OCI-M1 (cell line): ENCODE results near the gene AKAP8.
"Not testable (repeated sequence)": the region's sequence is repeated elsewhere in the genome, so short reads cannot be mapped to it uniquely, and the experiment has no call there.

ENCODE experiments used
- DNase-seq: peaks from one replicate; lab custom pipeline; 2025; lab: John Stamatoyannopoulos, UW

AKAP8 gene

DNA sequence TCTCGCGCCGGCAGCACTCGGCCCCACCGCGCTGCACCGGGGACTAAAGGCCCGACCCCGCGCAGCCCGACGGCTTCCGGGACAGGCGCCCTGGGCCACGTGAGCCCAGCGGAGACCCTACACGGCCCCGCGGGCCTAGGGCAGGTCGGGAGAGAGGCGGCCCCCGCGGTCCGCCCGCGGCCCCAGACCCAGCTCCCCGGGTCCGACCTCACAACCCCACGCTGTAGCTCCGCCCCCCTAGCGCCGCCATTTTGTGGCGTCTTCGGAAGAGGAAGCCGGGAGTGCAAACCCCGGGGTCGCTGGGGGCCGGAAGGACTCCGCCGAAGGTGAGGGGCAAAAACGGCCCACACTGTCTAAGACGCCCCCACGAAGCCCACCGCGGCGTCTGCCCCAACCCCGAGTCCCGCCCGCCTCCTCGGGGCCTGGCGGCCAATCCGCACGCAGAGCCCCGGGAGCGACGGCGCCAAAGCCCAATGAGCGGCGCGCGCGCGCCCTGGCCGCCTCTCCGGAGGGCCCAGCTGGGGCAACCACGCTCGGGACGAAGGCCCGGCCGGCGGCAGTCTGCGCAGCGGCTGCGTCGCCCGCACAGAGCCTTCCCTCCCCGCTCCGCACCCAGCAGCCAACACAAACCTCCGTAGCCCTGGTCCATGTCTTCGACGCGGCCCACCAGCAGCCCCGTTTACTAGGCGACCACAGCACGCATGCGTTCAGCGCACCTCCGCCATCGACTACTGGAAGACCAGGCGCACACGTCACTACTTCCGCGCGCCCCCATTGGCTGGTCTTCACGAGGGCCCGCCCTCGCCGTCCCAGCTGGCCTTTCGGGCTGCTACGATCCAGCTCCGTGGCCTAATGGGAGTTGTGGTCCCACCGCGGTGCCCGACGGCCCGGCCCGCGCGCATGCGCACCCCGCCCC lies at the start of gene AKAP8:
Gene AKAP8, minus strand, starts transcription at position 705 of the 916 bp plus-strand sequence. Its CDS starts 56 bp downstream, at position 649.
- DNase-seq = peak; percentile 100

DNA sequence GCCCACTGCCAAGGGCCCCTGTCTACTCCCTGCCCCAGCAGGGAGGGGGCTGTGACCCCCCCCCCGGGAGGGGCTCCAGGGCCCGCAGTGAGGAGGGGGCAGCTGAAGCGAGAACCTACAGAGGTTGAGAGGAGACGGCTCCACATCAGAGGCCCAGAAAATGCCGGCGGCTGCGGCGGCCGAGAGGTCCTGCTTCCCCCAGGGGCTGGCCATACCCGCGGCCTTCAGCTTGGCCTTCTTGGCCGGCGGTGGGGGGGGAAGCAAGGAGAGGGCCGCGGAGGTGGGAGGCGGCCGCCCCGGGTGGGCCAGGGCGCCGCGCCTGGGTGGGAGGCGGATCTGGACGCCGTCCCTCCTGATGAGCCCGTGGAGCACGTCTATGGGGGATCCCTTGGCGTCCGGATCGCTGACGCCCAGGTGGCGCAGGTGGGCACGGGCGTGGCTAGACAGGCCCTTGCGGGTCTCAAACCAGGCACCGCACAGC lies 48.4 kb upstream of the AKAP8 start:
- DNase-seq = no peak

DNA sequence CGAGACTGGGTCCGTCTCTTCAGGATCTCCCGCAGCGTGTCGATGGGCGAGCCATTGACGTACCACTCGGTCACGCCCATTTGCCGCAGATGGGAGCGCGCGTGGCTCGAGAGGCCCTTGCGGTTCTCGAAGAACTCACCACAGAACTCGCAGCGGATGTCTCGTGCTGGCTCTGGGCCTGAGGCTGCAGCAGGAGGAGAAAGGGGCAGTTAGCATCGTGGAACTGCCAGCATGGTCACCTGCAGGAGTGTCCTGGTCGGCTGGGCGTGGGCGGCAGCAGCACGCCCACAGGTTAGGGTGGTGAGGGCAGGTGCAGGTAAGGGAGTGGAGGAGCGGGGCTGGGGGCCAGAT lies 47.7 kb upstream of the AKAP8 start:
- DNase-seq = no peak

DNA sequence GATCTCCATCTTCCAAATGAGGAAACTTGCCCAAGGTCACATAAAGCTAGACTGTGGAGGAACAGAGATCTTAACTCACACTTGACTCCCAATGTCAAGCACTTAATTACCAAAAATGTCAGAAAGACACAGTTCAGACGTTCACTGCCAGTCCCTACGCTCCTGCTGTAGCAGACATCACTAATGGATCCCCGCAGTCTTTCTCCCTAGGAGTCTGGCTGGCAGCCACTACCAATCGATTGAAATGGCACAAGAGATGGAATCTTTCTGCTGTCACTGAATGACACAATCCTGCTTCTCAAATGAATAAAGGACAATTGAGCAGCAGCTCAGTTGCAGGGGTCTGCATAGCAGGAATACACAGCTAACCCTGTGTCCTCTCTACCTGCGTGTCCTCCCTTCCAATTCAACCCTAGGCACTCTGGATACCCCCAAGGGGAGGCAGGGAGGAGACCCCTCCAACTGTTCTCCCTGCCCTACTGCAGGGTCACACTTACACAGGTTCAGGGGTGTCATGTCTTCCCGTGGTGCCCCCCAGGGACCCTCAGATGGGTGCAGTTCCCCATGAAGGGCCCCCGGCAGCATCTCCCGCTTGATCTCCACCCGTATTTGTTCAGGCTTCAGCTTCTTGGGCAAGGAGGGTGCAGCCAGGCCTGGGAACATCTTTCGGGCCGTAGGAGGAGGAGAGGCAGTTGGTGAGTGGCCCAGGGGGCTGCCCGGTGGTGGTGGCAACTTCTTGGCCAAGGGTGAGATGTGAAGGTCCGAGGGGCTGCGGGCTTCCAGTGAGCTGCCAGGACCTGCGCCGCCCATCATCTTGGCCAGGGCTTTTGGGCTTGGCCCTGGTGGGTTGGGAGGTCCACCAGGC lies 47.1 kb upstream of the AKAP8 start:
- DNase-seq = no peak

DNA sequence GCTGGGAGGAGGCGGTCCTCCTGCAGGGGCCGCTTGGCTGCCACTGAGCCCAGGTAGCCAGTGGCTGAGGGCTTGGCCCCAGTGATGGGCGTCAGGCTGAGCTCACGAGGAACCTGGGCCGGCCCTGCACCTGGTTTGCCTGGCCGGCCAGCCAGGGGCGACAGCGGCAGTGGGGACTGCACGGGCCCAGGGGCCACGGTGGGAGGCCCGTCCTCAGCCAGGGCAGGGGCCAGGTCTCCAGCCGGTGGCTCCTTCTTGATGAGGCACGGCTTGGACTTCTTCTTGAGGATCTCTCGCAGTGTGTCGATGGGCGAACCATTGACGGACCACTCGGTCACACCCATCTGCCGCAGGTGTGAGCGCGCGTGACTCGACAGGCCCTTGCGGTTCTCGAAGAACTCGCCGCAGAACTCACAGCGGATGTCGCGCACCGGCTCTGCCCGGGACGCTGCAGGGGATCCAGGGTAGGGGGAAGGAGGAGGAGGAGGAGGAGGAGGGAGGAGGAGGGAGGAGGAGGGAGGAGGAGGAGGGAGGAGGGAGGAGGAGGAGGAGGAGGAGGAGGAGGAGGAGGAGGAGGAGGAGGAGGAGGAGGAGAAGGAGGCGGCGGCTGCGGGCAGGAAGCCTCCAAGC lies 45.8 kb upstream of the AKAP8 start:
- no peak for DNase-seq

DNA sequence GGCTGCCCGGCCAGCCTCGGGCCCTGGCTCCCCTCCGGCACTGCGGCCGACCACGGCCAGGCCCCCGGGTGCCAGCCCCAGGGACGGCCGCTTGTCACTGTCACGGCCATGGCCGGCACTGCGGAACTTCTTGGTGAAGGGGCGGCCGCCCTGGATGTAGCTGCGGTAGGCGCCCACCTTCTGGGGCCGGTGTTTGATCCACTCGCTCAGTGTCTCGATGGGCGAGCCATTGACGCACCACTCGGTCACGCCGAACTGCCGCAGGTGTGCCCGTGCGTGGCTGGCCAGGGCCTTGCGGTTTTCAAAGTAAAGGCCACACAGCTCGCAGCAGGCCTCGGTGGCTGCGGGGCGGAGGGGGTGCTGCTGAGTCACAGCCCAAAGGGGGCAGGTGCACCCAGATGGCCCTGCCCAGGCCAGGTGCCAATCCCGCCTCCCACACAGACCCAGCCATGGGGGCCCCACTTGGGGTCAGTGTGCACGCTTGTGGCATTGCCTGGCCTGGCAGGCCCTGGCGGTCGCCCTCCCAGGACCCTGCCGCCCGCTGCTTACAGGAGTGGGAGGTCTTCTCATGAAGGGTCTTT lies 45.2 kb upstream of the AKAP8 start:
- DNase-seq = no peak

DNA sequence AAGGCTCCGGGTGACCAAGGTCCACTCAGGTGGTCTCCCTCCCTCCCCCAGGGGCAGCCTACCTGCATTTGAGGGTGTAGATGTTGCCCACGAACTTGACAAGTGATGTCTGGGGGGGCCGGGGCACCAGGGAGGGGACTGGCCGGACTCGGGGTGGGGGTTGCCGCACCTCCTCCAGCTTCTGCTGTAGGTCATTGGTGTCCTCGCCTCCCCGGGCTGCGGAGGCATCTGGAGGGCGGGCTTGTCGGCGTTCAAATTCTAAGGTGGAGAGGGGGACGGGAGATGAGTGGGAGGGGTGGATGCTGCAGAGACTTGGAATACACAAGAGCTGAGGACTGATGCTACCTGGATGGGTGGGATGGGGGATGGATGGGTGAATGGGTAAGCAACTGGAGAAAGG lies 44.5 kb upstream of the AKAP8 start:
- DNase-seq = no peak

DNA sequence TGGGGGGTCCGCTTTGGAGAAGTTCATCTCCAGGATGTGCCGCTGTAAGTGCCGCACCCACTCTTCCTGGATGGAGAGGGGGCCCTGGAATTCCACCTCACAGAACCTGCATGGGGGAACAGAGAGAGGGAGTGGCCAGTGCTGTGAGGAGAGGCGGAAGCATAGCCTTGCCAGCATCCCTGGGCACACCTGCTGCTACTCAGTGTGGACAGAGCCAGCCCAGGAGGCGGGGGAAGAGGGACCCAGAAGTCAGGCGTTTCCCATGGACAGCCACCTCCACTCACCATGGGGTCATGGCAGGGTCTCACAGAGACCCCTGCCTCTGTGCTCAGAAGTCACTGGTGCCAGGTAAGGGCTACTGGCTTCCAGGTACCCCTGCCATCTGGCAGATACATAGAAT lies 43.5 kb upstream of the AKAP8 start:
- DNase-seq = no peak

DNA sequence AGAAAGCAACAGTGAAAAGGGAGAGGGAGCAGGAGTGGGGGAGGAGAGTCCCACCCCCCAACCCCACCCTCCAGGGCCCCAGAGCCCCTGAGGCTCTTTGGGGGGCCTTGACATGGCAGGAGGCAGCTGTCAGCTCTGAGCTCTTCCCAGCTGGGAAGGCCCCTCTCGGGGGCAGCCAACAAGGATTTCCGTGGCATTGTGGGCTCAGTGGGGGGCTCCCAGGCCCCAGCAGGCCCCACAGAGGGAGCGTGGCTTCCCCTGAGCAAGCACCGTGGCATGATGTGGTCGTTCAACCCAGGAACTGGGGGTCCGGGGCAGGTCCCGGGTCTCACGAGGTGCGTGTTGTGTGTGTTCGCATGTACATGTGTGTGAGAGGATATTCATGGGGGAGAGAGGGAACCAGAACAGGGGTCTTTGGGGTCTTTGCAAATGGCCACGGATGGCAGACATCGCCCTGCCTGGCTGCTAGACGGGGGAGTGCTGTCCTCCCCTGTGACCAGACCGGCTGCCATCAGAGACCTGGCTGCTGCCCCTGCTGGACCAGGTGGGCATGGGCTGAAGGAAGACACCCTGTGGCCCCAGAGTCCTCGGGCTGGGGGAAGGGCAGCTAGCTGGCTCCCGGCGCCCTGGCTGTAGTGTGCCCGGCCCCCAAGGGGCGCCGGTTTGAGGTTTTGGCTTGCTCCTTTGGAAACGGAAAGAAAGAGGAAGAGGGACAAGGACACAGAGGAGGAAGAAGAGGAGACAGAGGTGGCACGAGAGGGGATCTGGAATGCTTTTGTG lies 42.9 kb upstream of the AKAP8 start:
- DNase-seq = no peak

DNA sequence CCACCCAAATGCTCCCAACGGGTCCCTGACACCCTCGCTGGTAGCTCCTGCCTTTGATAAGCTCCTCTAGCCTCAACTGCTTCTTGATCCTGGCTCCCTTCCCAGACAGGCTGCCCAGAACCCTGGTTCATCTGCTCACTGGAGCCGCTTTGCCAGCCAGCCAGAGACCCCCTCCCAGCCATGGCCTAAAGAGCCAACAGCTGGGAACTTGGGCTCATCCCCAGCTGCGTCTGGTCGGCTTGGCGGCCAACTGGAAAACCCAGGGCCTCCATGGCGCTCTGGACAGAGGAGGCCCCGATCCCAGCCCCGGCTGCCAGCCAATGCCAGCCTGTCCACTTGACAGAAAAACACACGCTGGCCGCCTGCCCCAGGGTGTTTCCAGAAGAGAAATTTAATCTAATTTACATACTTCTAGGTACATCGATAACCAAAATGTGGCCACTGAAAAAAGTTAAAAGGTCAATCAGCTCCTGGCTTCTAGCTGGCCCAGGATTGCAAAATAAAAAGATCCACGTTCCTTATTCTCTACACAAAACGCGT lies 42.2 kb upstream of the AKAP8 start:
- no peak for DNase-seq

DNA sequence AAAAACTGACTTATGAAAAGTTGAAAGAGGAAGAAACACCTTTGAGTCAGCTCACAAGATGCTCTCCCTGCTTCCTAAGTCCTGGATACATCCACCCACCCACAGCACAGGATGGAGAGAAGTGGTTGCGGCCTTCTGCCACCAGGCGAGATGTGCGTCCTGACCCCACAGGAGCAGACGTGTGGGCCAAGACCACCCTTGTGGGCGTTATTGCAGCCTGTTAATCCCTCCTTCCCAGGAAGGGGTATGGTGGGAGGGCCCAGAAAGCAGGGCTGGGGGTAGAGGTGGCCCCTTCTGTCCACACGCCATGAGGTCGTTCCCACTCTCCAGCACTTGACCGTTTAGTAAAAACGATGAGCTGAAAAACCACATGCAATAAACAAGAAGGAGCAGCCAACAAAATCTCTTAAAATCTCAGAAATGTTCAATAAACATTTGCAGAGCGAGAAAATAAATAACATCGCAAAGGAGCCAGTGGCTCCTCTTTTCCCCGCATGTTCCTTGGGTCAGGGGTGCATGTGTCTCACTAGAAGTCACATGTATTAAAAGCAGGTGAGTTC lies 41.6 kb upstream of the AKAP8 start:
- no peak for DNase-seq

DNA sequence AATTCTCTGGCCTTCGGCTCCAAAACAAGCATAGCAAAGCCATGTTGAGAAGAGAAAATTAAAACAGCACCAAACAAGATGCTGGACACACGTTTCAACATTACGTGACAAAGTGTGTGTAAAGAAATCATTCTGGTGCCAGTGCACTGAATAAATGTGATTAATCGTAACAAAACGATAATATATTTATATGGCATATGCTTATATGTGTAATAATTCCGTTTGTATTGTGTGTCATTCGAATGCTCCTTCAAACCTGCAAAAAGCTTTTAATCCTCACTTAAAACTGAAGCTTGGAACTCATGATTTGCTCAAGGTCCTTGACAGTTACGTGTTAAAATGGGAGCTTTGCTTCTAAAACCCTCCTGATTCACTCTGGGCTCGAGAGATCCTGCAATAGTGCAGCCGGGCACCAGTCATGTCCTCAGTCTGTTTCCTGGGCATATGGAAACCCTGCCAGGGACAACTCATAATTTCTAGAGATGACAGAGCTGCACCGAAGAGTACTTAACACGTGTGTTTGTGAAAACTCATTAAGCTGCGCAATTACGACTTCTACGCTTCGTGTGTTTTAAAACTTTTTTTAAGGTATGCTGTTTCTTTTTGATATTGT lies 39.9 kb upstream of the AKAP8 start:
- DNase-seq = no peak

DNA sequence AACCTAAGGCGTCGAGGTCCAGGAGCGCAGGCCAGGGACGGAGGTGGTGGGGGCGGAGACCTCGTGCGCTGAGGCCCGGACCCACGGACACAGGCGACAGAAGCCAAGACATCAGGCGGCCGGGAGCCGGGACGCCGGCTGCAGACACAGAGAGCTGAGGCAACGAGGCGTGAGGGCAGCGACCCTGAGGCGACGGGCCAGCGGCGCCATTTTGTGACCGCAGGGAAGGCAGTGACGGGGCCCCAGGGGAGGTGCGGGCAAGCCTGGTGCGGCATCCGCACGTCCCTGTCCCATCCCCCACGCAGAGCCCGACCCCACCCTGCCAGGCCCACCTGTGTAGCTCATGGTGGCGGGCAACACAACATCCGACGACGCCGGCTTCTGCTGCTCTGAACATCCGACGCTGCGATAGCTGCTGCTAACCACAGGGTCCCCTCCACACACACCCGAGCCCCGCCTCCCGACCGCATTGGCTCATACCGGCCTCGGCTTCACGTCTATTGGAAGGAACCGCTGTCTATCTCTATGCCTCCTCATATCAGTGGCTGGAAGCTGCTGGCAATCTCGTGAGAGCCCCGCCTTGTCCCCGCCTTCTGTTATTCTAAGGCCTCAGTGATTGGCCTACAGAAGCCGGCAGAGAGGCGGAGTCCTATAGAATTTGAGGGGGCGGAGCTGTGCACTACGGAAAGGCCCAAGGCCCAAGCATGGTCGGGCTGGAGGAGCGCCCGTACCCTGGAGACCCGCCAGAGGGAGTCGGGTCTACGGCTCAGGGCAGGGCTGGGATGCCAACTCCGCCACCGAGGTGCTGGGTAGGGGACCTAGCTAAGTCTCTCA lies 39.2 kb upstream of the AKAP8 start, which contains the start of gene AKAP8L:
Gene AKAP8L, minus strand, starts transcription at position 410 of the 834 bp plus-strand sequence. Its CDS starts 65 bp downstream, at position 345.
- peak; percentile 100 for DNase-seq

DNA sequence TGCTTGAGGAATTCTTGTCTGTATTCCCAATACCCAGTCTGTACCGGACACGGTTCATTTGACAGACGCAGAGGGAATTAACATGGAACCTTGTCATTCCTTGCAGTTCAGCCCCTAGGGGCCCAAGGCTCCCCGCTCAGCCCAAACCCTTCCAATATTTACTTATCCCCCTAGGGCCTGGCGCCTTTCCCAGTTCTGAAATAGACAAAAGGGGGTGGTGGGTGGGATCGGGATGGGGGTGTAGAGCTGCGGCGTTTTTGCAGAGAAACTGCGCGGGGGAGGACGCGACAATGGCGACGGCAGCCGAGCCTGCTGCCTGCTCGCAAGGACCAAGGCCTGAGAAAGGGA lies 38.6 kb upstream of the AKAP8 start:
- no peak for DNase-seq

DNA sequence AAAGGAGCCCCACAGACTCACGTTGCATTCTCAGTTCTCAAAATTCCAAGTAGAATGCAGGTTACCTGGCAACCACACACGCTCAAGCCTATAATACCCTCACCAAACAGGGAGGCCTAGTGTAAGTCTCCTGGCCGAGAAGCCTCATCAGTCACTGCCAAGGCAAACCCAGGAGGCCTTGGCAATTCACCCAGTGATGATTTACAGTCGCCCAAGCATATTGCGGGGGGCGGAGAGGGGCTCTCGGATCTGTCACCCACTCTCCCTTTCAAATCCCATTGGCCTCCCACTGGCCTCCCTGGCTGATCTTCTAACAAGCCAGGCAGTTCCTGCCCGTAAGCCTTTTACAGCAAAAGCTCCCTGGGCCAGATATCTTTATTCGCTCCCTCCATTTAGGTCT lies 38.1 kb upstream of the AKAP8 start:
- DNase-seq = no peak

DNA sequence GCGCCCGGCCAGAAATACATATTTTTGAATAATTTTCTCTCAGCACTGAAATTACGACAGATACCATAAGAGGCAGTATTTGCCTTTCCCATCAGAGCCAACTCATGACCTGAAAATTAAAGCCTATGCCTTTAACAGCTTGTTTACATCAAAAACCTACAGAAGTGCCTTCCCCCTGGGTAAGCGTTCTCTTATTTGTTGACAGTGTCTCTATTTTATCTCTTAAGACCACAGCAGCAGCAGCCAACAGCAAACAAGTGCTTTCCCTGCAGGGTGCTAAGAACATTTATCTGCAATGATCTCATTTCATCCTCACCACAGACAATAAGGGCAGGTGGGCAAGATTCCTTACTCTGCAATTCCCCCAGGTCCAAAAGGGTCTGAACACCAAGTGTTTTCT lies 33.2 kb upstream of the AKAP8 start:
- no peak for DNase-seq

DNA sequence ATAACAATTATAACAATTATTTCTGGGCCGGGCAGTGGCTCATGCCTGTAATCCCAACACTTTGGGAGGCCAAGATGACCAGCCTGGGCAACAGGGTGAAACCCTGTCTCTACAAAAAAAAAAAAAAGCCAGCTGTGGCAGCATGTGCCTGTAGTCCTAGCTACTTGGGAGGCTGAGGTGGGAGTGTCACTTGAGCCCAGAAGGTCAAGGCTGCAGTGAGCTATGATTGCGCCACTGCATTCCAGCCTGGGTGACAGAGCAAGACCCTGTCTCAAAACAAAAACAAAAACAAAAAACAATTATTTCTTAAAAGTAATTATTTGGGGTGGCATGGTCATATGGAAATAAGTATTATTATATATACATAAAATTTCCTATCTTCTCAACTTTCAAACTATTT lies 31.8 kb upstream of the AKAP8 start:
- not testable (repeated sequence) for DNase-seq

DNA sequence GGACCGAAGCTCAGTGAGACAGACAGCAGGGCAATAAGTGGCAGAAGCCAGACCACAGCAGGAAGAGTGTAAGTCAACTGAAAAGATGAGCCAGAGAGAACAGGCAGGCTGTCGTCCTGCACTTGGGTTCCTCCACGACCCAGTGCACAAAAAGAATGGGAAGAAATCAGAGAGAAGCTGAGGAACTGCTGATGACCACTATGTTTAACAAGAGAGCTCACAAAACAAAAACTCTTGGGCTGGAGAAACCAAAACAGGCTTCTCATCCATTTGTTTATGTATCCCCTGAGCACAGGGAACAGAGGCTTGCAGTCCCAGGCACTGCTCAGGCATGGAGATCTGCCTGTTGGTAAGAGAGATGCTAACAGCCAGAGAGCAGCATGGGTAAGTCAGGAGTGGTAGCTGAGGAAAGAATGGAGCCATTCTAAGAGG lies 25.2 kb upstream of the AKAP8 start:
- no peak for DNase-seq

DNA sequence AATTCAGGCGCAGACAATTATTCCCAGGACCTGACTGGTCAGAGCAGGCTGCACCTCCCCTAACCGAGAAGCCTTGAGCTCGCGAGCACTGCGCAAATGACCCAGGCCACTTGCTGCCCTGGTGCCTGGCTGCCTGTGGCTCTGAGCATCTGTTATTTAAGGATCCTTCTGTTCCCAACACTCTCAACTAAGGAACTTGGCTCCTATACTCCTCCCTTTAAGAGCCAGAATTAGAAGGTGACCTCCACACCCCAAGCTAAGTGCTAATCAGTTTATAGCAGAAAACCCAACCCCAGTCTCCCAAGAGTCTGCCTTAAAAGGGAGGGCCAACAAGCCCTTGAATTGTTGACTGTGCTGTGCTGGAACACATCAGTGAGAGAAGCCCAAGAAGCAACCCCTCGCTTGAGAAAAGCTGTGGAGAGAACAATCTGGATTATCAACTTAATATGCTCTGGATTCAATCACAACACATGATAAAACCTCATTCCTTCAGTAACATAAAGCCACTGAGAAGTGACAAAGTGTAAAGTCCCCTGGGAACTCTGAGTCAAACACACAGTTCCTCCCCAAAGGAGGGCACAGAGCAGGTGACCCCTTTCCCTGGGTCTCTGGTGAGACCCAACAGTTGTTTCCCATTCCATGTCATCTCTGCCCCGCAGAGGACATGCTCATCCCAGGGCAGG lies 24.7 kb upstream of the AKAP8 start:
- DNase-seq = no peak
